ENCODE data around the gene DLG5.

The DLG5 gene

DNA sequence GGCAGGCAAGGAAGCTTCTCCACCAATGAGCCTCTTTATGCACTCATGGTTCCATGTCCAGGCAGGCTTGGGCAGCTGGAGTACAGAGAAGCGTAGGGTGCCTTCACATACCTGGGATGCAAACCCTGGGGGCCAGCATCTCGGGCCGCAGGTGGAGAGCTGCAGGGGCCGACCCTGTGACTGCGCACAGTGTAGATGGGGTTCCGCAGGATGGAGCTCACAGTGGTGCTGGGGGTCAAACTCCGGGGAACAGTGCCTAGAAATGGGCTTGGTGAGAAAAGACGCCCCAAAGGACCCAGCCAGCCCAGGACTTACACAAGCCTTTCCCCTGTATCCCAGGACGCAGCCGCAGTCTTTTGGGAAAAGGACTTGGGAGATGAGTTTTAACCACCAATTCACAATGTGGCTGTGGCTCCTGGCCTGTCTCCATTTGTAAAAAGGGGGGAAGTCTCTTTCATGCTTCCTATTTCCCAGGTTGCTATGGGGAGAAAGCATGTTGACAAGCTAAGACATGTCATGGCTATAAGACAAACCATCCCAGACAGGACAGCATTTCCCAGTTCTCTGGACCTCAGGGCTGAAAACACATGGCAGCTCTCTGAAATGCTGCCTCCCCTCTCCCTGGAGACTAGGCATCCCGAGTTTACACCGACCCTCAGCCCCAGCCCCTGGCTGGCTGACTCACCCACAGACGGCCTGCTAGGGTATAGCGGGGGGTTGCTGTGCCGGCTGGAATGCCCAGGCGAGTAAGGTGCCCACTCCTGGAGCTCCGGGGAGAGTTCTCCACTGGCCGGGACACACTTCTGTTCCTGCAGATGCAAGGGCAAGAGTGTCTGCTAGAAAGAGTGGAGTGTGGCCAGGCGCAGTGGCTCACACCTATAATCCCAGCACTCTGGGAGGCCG lies 107.1 kb downstream of the DLG5 start:
- H3K9me3 ChIP-seq (ENCODE audit: control insufficient read depth, insufficient read depth, low read length), result no peaks in the 10 kb centered on the region
- H3K36me3 ChIP-seq (ENCODE audit: insufficient read depth, low read length), result peaks cover 35% of the 10 kb centered on the region
- no peak overlapping the region for H3K9ac ChIP-seq (ENCODE audit: low read depth, low read length)
- no peaks in the 10 kb centered on the region for H3K4me1 ChIP-seq (ENCODE audit: insufficient read depth, low read length)

GRCh38 chr10:77818378-77818777 lies 108.2 kb downstream of the DLG5 start:
- peaks cover 31% of the 10 kb centered on the region for H3K36me3 ChIP-seq (ENCODE audit: insufficient read depth, low read length)

GRCh38 chr10:77817541-77817940 lies 109.0 kb downstream of the DLG5 start:
- H3K36me3 ChIP-seq (ENCODE audit: insufficient read depth, low read length), result peaks cover 31% of the 10 kb centered on the region

More at GRCh38 chr10:77818378-77818777, 108.2 kb downstream of the DLG5 start:
- Histone ChIP-seq H3K9ac (ENCODE audit: low read depth, low read length) (no peak overlapping the region), H3K4me1 (ENCODE audit: insufficient read depth, low read length) (no peaks in the 10 kb centered on the region), H3K9me3 (ENCODE audit: control insufficient read depth, insufficient read depth, low read length) (no peaks in the 10 kb centered on the region)

GRCh38 chr10:77816311-77816710 lies 110.2 kb downstream of the DLG5 start:
- Histone ChIP-seq H3K9me3 (ENCODE audit: control insufficient read depth, insufficient read depth, low read length) (no peaks in the 10 kb centered on the region), H3K4me1 (ENCODE audit: insufficient read depth, low read length) (no peaks in the 10 kb centered on the region), H3K36me3 (ENCODE audit: insufficient read depth, low read length) (peaks cover 30% of the 10 kb centered on the region), H3K9ac (ENCODE audit: low read depth, low read length) (no peak overlapping the region)

More at GRCh38 chr10:77817541-77817940, 109.0 kb downstream of the DLG5 start:
- H3K4me1 ChIP-seq (ENCODE audit: insufficient read depth, low read length), result no peaks in the 10 kb centered on the region
- H3K9ac ChIP-seq (ENCODE audit: low read depth, low read length), result no peak overlapping the region
- no peaks in the 10 kb centered on the region for H3K9me3 ChIP-seq (ENCODE audit: control insufficient read depth, insufficient read depth, low read length)

DNA sequence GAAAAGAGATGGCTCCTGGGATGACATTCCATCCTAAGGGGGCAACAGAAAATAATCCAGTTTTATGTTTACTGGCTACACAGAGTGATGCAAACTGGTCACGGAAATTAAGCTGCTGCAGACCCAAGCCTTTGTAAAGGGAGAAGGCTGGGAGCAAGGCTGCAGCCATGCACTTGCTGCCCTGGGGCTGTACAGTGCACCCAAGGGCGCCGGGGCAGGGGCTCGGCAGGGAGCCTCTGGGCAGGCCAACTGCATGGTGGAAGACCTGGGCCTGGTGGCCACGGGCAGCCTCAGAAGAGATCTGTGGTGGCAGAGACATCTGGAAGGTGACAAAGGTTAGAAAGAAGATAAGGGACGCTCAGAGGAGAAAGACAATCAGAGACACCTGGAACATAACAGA lies 113.8 kb downstream of the DLG5 start:
- Histone ChIP-seq H3K9me3 (ENCODE audit: control insufficient read depth, insufficient read depth, low read length) (no peaks in the 10 kb centered on the region), H3K36me3 (ENCODE audit: insufficient read depth, low read length) (peaks cover 26% of the 10 kb centered on the region), H3K4me1 (ENCODE audit: insufficient read depth, low read length) (no peaks in the 10 kb centered on the region), H3K9ac (ENCODE audit: low read depth, low read length) (no peak overlapping the region)

- Histone ChIP-seq H3K36me3 (ENCODE audit: insufficient read depth, low read length) (peaks cover 29% of the 10 kb centered on the region), H3K9me3 (ENCODE audit: control insufficient read depth, insufficient read depth, low read length) (no peaks in the 10 kb centered on the region), H3K9ac (ENCODE audit: low read depth, low read length) (no peak overlapping the region)
Observed at GRCh38 chr10:77811831-77812430, 114.6 kb downstream of the DLG5 start.

GRCh38 chr10:77810446-77811335 lies 115.9 kb downstream of the DLG5 start:
- no peak overlapping the region for H3K9ac ChIP-seq (ENCODE audit: low read depth, low read length)
- H3K4me1 ChIP-seq (ENCODE audit: insufficient read depth, low read length), result no peaks in the 10 kb centered on the region
- H3K36me3 ChIP-seq (ENCODE audit: insufficient read depth, low read length), result peaks cover 21% of the 10 kb centered on the region
- H3K9me3 ChIP-seq (ENCODE audit: control insufficient read depth, insufficient read depth, low read length), result no peaks in the 10 kb centered on the region

More at GRCh38 chr10:77811831-77812430, 114.6 kb downstream of the DLG5 start:
- H3K4me1 ChIP-seq (ENCODE audit: insufficient read depth, low read length), result no peaks in the 10 kb centered on the region

GRCh38 chr10:77809336-77809735 lies 117.2 kb downstream of the DLG5 start:
- Histone ChIP-seq H3K9me3 (ENCODE audit: control insufficient read depth, insufficient read depth, low read length) (no peaks in the 10 kb centered on the region), H3K36me3 (ENCODE audit: insufficient read depth, low read length) (peaks cover 21% of the 10 kb centered on the region), H3K9ac (ENCODE audit: low read depth, low read length) (no peak overlapping the region), H3K4me1 (ENCODE audit: insufficient read depth, low read length) (no peaks in the 10 kb centered on the region)

DNA sequence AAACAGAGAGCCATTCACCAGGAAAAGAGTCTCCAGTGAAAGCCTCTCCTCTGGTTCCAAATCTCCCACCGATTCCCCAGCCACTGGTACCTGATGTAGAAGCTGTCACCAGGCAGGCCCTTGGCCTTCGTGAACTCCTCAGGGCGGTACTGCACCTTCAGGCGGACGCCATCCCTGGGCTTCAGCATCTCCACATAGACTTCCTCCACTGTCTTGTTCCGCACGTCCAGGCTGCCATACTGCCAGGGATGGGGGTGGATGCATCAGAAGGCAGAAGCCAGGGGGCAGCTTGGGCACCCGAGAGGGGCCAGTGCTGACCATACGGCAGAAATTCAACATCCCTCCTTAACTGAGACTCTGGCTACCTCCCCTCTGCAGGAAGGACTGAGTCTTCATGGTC lies 118.8 kb downstream of the DLG5 start:
- H3K9me3 ChIP-seq (ENCODE audit: control insufficient read depth, insufficient read depth, low read length), result no peaks in the 10 kb centered on the region
- peaks cover 21% of the 10 kb centered on the region for H3K36me3 ChIP-seq (ENCODE audit: insufficient read depth, low read length)
- H3K9ac ChIP-seq (ENCODE audit: low read depth, low read length), result no peak overlapping the region
- peaks cover 10% of the 10 kb centered on the region; the same call in 1 of the 2 replicates for H3K4me1 ChIP-seq (ENCODE audit: insufficient read depth, low read length)

DNA sequence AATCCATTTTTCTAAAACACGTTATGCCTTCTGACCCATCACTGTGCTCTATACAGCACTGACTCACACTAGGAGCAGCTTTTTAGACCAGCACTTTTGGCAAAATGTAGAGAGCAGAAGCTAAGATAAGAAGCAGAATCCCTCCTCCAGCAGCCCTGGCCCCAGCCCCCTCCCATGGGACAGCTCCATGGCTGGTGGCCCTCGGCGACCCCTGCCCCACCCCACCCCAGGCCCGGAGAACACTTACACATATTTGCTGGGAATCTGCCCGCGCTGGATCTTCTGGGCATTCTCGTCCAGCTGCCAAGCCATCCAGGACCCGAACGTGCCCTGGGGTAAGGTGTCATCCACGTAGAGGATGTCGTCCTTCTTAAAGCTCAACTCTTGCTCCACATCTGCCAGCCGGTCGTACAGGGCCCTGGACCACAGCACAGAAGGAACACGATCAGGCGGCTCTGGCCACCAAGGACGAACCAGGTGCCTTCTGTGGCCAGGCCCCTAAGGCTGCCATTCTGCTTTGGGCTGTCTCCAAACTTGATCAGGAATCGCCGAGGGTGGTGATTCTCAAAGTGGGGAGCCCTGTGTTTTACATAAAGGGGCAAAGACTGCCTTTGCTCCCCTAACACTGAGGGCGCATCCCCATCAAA lies 119.9 kb downstream of the DLG5 start:
- Histone ChIP-seq H3K9ac (ENCODE audit: low read depth, low read length) (no peak overlapping the region), H3K36me3 (ENCODE audit: insufficient read depth, low read length) (peaks cover 21% of the 10 kb centered on the region), H3K9me3 (ENCODE audit: control insufficient read depth, insufficient read depth, low read length) (no peaks in the 10 kb centered on the region), H3K4me1 (ENCODE audit: insufficient read depth, low read length) (peaks cover 18% of the 10 kb centered on the region)

GRCh38 chr10:77805676-77806075 lies 120.9 kb downstream of the DLG5 start:
- H3K36me3 ChIP-seq (ENCODE audit: insufficient read depth, low read length), result peaks cover 19% of the 10 kb centered on the region
- no peaks in the 10 kb centered on the region for H3K9me3 ChIP-seq (ENCODE audit: control insufficient read depth, insufficient read depth, low read length)
- H3K9ac ChIP-seq (ENCODE audit: low read depth, low read length), result no peak overlapping the region
- H3K4me1 ChIP-seq (ENCODE audit: insufficient read depth, low read length), result peaks cover 27% of the 10 kb centered on the region

- Histone ChIP-seq H3K36me3 (ENCODE audit: insufficient read depth, low read length) (peaks cover 14% of the 10 kb centered on the region), H3K9ac (ENCODE audit: low read depth, low read length) (no peak overlapping the region), H3K4me1 (ENCODE audit: insufficient read depth, low read length) (peaks cover 30% of the 10 kb centered on the region), H3K9me3 (ENCODE audit: control insufficient read depth, insufficient read depth, low read length) (no peaks in the 10 kb centered on the region)
Observed at GRCh38 chr10:77804371-77804770, 122.2 kb downstream of the DLG5 start.

- Histone ChIP-seq H3K4me1 (ENCODE audit: insufficient read depth, low read length) (peaks cover 30% of the 10 kb centered on the region), H3K9me3 (ENCODE audit: control insufficient read depth, insufficient read depth, low read length) (no peaks in the 10 kb centered on the region), H3K36me3 (ENCODE audit: insufficient read depth, low read length) (peaks cover 3% of the 10 kb centered on the region), H3K9ac (ENCODE audit: low read depth, low read length) (no peak overlapping the region)
Observed at GRCh38 chr10:77801474-77802161, 124.9 kb downstream of the DLG5 start.

All from ES-I3 (cell line).